Measurements from ENCODE around the gene COL6A1.
A peak's percentile ranks its signal among the peaks of the same experiment; 100 is the strongest.
"Not testable (repeated sequence)": the region's sequence is repeated elsewhere in the genome, so short reads cannot be mapped to it uniquely, and the experiment has no call there.

COL6A1 gene

GRCh38 chr21:45970674-45971615 is 10.6 kb upstream of the COL6A1 start:
- DNase-seq = peak in 1 of 2 donors; percentile 4

DNA sequence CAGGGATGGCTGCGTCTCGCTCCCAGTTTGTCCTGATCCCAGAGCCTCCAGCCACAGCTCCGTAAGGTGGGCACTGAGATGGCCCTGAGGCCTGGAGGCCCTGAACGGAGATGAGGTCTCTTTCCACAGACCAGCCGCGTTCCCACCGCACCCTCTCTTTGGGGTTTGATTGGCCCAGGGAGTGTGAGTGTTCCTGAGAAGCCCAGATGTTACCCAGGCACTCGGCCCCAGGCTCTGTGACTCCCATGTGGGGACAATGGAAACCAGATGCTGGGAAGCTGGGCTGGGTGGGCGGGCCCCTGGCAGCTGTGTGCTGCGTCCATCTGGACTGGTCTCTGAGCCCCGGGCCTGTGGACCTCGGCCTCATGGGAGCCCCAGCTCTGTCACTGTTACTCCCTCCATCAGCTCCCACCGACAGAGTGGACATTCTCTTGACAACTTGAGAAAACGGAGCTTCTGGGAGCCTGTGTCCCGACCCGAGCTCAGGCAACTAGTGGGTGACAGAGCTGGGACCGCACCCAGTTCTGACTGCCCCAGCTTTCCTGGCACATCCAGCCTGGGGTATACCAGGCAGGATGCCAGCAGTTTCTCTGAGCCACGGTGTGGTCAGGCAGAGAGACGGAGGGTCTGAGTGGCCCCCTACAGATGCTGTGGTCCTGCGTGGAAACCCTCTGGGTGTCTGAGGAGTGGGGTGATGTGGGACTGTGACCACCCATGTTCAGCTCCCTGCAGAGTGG is 9.8 kb upstream of the COL6A1 start:
- DNase-seq = no peak

GRCh38 chr21:45972353-45972715 is 9.2 kb upstream of the COL6A1 start:
- DNase-seq = no peak

DNA sequence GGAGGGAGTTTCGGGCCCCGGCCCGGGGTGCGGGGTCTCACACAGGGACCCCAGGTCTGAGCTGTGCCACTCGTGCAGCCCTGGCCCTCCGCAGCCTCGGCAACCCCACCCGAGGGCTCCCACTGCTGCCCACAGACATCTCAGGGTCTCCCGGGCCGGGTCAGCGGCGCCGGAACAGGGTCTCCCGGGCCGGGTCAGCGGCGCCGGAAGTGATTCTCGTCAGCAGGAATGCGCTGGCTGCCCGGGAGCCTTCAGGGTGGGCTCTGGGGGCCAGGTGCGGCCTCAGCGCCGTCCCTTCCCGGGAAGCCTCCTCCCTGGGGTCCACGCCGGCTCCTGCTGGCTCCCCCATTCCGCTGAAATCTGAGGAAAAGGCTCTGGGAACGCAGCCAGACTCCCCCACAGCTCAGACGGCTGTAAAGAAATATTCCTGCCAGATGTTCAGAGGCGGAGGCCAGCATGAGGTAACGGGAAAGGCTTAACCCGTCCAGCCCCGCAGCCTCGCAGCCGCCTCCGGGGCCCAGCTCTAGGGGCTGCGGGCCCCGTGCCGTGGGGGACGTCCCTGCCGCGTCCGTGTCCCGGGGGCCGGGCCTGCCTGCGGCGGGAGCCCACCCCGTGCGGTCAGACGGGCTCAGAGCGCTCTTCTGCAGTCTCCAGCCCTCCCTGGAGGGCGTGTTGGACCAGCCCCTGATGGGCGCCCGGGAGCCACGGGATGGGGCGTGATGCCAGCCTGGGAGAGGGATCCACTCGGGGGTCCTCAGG is 8.7 kb upstream of the COL6A1 start:
- DNase-seq = no peak

DNA sequence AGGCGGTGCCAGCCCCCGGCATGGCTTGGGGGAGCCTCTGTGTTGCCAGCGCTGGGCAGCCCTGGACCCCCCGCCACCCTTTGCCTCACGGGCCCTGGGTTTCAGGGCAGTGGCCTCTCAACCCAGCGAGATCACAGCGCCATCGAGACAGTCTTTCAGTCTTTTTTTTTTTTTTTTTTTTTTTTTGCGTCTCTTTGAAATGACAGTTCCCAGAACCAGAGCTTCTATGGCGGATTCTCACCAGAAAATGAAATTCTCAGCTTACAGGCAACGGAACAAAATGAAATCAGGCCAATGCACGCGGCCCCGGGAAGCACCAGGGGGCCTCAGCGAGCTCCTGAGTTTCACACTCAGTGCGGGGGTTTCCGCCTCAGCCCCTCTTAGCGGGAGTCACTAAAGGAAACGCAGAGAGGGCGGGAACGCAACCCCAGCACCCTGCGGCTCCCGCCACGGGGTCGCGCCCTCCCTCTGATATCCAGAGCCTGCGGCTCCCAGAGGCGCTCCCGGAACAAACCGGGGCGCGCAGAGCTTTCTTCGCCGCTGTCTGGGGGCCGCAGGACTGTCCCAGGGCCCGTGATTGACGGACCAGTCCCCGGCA is 8.0 kb upstream of the COL6A1 start:
- DNase-seq = peak; percentile 17 to 47

DNA sequence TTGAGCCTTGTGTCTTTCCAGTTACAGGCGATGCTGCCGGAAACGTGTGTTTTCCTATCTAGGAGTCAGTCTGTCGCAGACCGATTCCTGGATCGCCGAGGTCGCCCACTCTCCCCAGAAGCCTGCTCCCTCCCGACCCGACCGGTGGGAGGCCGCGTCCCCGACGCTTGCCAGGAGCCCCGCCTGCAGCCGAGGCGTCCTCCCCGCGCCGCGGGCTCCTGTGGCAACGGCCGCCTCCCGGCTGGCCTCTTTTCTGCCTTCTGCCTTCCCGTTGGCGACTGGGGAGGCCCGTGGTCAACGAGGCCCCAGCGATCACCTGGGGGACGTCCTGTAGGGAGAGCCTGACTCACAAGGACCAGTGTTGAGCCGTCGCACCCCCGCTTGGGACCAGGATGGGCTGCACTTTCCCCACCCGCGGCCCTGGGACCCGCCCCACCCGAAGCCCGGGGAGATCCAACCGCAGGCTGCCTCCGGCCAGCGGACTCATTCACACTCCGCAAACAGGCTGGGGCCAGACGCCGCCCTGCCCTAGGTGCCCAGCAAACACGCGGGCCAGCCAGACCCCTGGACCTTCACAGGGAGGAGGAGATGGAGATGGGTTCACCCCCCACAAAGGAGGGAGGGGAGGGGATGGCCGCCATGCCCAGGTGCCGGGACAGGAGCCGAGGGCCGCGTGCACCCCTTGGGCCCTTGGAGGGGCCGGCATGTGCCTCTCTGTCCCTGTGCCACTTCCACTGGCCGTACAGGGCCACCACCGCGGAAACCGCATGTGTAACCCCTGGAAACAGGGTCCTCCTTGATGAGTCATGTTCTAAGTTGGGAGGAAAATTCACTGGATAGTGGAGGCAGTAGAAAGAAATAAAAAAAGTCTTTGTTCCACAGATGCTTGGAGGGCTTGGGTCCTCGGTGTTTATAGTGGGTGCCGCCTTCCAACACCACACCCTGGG is 7.2 kb upstream of the COL6A1 start:
- no peak for DNase-seq

- DNase-seq = no peak
Observed at GRCh38 chr21:45975020-45975666, 6.4 kb upstream of the COL6A1 start.

GRCh38 chr21:45975667-45976409 is 5.7 kb upstream of the COL6A1 start:
- DNase-seq = not testable (repeated sequence)

DNA sequence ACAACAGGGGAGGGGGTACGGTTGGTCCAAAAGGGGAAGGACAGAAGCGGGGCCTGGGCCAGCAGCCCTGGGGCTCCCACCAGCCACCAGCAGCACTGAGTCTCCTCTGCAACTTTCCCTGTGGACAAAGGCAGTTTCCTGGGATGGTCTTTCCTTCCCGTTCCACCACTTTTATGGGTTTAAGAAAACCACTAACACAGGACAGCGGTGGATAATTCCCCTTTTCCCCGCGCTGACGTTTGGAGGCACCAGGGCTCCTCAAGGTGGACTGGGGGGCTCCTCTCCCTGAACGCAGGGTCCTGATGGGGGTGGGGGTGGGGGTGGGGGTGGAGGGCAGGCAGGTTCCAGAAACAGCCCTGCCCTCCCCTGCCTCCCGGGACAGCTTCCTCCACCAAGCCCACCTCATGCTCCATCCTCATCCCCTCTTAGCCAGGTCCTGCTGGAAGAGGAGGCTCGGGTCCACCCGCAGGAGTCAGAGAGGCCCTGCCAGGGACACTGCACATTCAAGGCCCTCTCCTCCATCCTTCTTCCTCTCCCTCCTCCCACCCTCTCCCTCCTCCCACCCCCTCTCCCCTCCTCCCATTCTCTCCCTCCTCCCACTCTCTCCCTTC is 4.8 kb upstream of the COL6A1 start:
- no peak for DNase-seq

GRCh38 chr21:45977396-45977795 is 4.2 kb upstream of the COL6A1 start:
- DNase-seq = no peak

GRCh38 chr21:45979141-45979631 is 2.4 kb upstream of the COL6A1 start:
- DNase-seq = no peak

DNA sequence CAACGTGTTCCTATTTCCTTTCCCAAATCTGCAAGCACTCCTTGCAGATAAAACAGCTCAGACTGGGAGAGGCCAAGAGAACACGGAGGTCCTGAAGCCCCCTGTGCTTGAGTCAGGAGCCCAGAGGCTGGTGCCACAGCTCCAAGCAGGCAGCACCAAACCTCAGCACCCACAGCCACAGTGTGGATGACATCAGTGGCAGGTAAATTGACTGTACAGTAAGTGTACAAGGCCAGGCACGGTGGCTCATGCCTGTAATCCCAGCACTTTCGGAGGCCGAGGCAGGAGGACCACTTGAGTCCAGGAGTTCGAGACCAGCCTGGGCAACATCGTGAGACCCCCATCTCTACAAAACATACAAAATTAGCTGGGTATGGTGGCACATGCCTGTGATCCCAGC is 1.9 kb upstream of the COL6A1 start:
- no peak for DNase-seq

GRCh38 chr21:45980271-45980670 is 1.3 kb upstream of the COL6A1 start:
- no peak for DNase-seq

GRCh38 chr21:45980697-45981096 is 873 bp upstream of the COL6A1 start:
- DNase-seq = no peak

DNA sequence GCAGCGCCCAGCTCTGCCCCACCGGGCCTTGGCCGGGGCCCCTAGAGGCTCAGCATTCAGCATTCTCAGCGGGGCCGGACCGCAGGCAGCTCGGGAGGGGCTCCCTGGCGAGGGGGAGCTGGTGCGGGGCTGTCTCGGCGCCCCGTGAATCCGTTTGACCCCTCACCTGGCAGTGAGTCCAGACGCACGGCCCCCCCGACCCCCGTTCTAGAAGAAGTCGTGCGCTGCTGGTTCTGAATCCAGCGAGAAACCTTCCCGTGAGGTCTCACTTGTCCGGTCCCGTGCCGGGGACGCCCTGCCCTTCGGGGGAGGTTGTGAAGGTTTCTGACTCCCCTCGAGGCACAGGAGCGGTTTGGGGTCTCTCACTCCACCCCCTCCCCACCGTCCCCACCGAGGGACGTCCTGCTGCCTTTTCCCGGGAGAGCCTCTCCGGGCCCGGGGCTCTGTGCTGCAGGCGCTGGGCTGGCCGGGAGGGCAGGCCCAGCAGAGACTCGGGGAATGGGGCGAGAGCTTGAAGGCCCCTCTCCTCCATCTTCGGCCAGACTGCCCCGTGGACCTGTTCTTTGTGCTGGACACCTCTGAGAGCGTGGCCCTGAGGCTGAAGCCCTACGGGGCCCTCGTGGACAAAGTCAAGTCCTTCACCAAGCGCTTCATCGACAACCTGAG is 655 bp downstream of the COL6A1 start:
- no peak for DNase-seq

- no peak for DNase-seq
Observed at GRCh38 chr21:45982758-45983648, 1.4 kb downstream of the COL6A1 start.

DNA sequence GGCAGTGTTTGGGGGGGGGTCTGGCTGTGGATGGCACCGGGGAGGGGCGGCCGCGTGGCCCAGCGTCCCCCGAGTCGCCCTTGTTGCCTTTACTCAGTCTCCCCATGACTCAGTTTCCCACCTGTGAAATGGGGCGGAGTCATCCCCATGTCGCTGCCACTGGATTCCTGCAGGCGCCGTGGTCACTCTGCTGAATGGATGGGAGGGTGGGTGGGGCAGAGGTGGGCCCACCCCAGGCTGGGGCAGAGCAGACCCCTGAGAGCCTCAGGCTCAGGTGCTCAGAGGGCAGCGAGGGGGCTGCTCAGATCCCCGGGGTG is 2.0 kb downstream of the COL6A1 start:
- DNase-seq = no peak

DNA sequence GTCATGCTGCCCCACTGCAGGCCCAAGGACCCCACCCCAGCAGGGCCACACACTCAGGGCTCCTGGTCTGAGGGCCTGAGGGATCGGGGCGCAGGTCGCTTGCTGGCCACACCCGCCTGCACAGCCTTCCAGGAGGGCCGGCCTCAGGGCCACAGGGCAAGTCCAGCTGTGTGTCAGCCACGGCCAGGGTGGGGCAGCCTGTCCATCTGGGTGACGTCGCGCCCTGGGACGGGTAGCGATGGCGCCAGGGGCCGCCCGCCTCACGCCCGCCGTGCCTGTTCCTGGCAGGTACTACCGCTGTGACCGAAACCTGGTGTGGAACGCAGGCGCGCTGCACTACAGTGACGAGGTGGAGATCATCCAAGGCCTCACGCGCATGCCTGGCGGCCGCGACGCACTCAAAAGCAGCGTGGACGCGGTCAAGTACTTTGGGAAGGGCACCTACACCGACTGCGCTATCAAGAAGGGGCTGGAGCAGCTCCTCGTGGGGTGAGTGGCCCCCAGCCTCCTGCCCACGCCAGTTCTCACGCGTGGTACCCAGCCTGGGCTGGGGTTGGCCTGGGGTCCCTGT is 2.5 kb downstream of the COL6A1 start:
- no peak for DNase-seq
